ENCODE measurements around the gene SCRT2. TPM values are rescaled to one million over a fixed set of nuclear protein-coding genes. Genes with fewer than 3 reads are reported as not detected.

SCRT2 gene
- total RNA-seq, 1 donor from 2014 or later = not detected

DNA sequence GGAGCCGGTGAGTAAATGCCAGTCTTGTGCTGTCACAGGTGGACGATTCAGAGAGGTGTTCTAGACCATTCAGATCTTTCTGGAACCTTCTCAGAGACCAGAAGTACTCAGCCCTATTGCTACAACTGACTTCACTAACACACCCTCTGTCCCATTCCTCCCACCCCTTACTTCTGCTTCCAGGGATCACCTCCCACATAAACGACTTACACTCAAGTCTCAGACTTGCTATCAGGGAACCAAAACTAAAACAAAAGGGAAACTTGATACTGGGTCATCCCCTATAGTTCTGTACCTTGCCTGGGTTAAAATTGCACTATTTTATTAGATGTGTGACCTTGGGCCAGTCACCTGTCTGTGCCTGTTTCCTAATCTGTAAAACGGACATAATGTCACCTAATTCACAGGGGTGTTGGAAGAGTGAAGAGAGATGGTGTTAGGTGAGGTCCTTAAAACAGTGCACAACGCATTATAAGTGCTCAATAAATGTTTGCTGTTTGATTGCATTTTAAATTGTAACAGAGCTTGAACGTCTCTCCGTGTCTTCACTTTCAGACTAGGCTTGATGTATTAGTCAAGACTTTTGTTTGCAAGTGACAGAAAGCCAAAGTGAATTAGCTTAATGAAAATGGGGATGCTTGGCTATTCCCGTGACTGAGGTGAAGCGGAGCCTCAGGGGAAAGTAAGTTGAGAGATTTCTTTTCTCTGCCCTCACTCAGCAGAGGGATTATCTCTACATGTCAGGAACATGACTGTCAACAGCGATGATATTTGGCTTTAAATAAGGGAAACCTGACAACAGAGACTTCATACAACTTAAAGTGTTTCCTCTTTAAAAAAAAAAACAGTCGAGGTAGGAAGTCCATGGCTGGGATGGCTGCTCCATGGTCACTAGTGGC, 19.6 kb downstream of the SCRT2 start:
- Histone ChIP-seq H3K9me3 (ENCODE audit: control insufficient read depth in 3 of 3, low read length in 3 of 3) (no peaks in the 10 kb centered on the region), H3K27ac (ENCODE audit: low read depth, low read length) (no peak overlapping the region), H3K27me3 (ENCODE audit: control insufficient read depth in 3 of 3, insufficient read depth in 3 of 3, low read length in 3 of 3) (peaks cover 5 to 16% (median 5%) of the 10 kb centered on the region in 3 donors), H3K4me1 (ENCODE audit: control insufficient read depth in 3 of 3, insufficient read depth in 3 of 3, low read length in 3 of 3) (peaks cover 22 to 25% (median 22%) of the 10 kb centered on the region in 3 donors), H3K4me3 (ENCODE audit: low read length in 3 of 3) (no peak overlapping the region), H3K36me3 (ENCODE audit: control insufficient read depth in 3 of 3, insufficient read depth in 3 of 3, low read length in 3 of 3) (peaks cover 0 to under 1% (median 0%) of the 10 kb centered on the region in 3 donors), H3K9ac (ENCODE audit: low read depth in 1 of 3, low read length in 3 of 3) (no peak overlapping the region)

DNA sequence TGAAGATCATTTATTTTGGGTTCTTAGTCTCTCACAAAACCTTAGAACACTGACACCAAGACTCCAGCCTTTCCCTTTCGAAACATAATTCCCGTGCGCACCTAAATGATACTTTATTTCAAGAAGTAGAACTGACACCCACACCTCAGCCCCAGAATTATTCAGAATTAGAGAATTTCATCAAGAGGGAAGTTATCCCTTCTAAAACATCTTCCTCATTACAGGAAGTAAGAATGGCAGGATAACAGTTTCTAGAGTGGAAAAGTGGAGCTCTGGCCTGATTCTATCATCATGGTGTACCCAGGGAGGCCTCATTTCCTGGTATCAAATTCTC, 21.2 kb downstream of the SCRT2 start:
- Histone ChIP-seq H3K27ac (ENCODE audit: low read depth, low read length) (peak overlapping the region; percentile 85), H3K4me3 (ENCODE audit: low read length in 3 of 3) (peak overlapping the region in 1 of 3 donors; percentile 90), H3K27me3 (ENCODE audit: control insufficient read depth in 3 of 3, insufficient read depth in 3 of 3, low read length in 3 of 3) (peaks cover 0 to 6% (median 0%) of the 10 kb centered on the region in 3 donors), H3K36me3 (ENCODE audit: control insufficient read depth in 3 of 3, insufficient read depth in 3 of 3, low read length in 3 of 3) (peaks cover 10 to 15% (median 11%) of the 10 kb centered on the region in 3 donors), H3K4me1 (ENCODE audit: control insufficient read depth in 3 of 3, insufficient read depth in 3 of 3, low read length in 3 of 3) (peaks cover 22 to 28% (median 23%) of the 10 kb centered on the region in 3 donors), H3K9ac (ENCODE audit: low read depth in 1 of 3, low read length in 3 of 3) (no peak overlapping the region), H3K9me3 (ENCODE audit: control insufficient read depth in 3 of 3, low read length in 3 of 3) (no peaks in the 10 kb centered on the region)

DNA sequence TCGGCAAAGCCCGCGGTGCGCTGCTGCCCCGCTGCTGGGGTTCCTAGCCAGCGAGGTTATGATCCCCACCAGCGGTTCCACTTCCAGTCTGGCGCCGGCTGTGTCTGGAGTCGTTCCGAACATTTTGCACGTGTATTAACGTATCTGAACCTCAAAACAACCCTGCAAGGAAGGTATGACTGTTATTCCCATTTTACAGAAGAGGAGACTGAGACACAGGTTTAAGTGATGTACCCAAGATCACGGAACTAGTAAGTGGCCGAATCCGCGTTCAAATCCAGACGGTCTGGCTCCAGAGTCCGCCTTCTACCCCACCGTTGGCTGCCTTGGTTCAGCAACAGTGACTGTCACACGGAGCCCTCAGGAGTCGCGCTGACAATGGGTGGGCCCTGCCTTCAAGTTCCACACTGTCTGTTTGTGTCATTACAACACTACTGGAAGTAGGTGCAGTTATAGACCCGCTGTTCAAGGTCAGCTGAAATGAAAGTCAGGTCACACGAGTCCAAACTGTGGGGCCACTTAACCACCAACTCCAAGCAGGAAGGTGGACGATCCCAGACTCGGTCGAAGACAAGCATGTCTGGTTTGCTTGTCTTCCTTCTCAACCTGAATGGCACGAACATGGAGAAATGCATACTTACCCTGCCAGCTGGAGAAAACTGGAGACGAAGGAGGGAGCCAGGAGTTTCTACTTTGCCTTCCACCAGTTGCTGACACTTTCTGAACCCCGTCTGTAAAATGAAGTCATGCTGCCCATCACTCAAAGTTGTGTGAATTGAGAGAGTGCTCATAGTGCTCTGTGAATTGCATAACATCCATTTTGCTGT, 21.8 kb downstream of the SCRT2 start:
- peak overlapping the region; percentile 69 to 92 (median 88) for H3K9ac ChIP-seq (ENCODE audit: low read depth in 1 of 3, low read length in 3 of 3)
- H3K9me3 ChIP-seq (ENCODE audit: control insufficient read depth in 3 of 3, low read length in 3 of 3) = no peaks in the 10 kb centered on the region
- peaks cover 0 to under 1% (median 0%) of the 10 kb centered on the region in 3 donors for H3K27me3 ChIP-seq (ENCODE audit: control insufficient read depth in 3 of 3, insufficient read depth in 3 of 3, low read length in 3 of 3)
- H3K4me3 ChIP-seq (ENCODE audit: low read length in 3 of 3) = peak overlapping the region; percentile 84 to 93 (median 90)
- H3K27ac ChIP-seq (ENCODE audit: low read depth, low read length) = peak overlapping the region; percentile 85
- H3K36me3 ChIP-seq (ENCODE audit: control insufficient read depth in 3 of 3, insufficient read depth in 3 of 3, low read length in 3 of 3) = peaks cover 13 to 19% (median 14%) of the 10 kb centered on the region in 3 donors
- peaks cover 22 to 28% (median 23%) of the 10 kb centered on the region in 3 donors for H3K4me1 ChIP-seq (ENCODE audit: control insufficient read depth in 3 of 3, insufficient read depth in 3 of 3, low read length in 3 of 3)

DNA sequence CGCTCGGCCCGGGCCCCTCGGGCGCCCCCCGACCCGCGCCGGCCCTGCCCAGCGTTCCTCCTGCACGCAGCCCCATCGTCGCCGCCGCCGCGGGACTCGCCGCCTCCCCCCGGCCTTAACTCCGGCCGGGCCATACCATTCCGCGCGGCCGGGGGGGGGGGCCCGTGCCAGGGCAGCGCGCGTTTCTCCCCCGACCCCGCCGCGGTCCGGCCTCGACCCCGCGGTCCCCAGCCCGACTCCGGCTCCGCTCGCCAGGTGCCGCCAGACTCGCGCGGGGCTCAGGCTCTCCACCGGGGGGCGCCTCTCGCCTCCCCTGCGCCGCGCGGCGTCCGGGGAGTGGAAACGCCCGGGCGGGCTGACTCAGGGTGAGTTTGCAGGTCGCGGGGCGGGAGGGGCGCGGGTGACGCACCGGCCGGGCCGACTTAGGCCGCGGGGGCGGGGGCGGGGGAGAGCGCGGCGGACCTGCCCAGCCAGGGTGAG, 22.5 kb downstream of the SCRT2 start, which contains the start of gene SRXN1:
Gene SRXN1 (minus strand): TSS at position 91 of the 480 bp plus-strand sequence. CDS start 15 bp downstream, at position 76.
- Histone ChIP-seq H3K27me3 (ENCODE audit: control insufficient read depth in 3 of 3, insufficient read depth in 3 of 3, low read length in 3 of 3) (no peaks in the 10 kb centered on the region), H3K36me3 (ENCODE audit: control insufficient read depth in 3 of 3, insufficient read depth in 3 of 3, low read length in 3 of 3) (peaks cover 20 to 25% (median 21%) of the 10 kb centered on the region in 3 donors), H3K27ac (ENCODE audit: low read depth, low read length) (peak within 1 kb of the TSS; percentile 85), H3K4me1 (ENCODE audit: control insufficient read depth in 3 of 3, insufficient read depth in 3 of 3, low read length in 3 of 3) (peaks cover 22 to 28% (median 23%) of the 10 kb centered on the region in 3 donors), H3K9ac (ENCODE audit: low read depth in 1 of 3, low read length in 3 of 3) (peak within 1 kb of the TSS; percentile 82 to 92 (median 88)), H3K4me3 (ENCODE audit: low read length in 3 of 3) (peak within 1 kb of the TSS; percentile 90 to 99 (median 93)), H3K9me3 (ENCODE audit: control insufficient read depth in 3 of 3, low read length in 3 of 3) (no peaks in the 10 kb centered on the region)

DNA sequence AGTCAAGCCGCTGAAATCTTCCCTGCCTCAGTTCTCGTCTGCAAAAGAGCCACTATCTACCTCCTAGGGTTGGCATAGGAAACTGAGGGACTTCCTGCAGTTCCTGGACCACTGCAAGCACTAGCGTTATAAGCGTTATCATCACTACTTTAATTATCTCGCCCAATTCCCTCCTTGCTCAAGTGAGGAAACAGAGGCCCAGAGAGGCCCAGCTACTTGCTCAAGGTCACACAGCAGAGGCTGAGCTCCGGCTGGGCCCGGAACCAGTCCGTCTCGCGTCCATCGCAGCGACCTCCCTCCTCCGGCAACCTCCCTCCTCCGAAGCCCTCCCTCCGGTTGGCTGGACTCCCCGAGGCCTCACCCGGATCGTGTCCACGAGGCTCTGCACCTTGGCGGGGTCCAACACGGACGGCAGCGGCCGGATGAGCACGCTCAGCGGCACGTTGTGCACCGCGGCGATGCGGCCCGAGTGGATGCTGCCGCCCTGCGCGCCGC, 22.9 kb downstream of the SCRT2 start:
- Histone ChIP-seq H3K9ac (ENCODE audit: low read depth in 1 of 3, low read length in 3 of 3) (peak overlapping the region; percentile 79 to 92 (median 82)), H3K27me3 (ENCODE audit: control insufficient read depth in 3 of 3, insufficient read depth in 3 of 3, low read length in 3 of 3) (no peaks in the 10 kb centered on the region), H3K4me3 (ENCODE audit: low read length in 3 of 3) (peak overlapping the region; percentile 87 to 99 (median 93)), H3K36me3 (ENCODE audit: control insufficient read depth in 3 of 3, insufficient read depth in 3 of 3, low read length in 3 of 3) (peaks cover 24 to 30% (median 25%) of the 10 kb centered on the region in 3 donors), H3K9me3 (ENCODE audit: control insufficient read depth in 3 of 3, low read length in 3 of 3) (peaks cover 0 to 1% (median 0%) of the 10 kb centered on the region in 3 donors), H3K4me1 (ENCODE audit: control insufficient read depth in 3 of 3, insufficient read depth in 3 of 3, low read length in 3 of 3) (peaks cover 22 to 28% (median 23%) of the 10 kb centered on the region in 3 donors), H3K27ac (ENCODE audit: low read depth, low read length) (peak overlapping the region; percentile 85)

DNA sequence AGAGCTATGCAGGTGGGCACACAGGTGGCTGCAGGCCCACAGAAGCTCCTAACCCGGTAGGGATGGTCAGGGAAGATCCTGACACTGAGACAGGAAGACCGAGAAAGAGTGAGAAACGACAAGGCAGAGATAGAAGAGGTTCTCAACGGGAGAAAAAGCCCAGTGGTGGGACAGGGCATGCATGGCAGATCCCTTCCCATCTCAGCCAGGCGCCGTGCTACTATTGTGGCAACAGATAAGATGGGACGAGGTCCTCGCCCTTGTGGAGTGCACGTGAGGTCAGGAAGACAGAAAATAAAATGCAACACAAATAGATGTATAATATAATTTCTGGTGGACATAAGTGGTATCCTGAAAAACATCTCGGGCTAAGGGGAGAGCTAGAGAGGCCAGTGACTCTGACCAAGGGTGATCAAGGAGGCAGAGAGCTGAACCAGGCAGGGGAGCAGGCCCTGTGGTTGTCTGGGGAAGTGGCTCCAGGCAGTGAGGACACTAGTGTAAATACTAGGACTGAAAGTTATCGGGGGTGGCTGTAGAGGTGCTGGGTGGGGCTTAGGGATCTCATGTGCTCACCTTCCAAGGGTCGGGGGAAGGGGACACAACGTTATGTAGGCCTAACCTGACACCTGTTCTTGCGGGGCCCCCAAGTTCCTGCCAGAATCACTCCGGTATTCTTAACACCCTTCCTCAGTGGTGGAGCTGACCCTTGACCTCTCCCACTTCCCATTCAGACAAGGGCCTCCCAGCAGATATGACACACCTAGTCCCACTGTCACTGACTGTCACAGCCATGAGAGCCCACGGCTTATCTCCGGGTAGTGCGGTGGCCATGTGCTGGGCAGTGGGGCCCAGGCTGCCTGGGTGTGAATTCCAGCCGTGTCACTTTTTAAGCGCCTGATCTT, 23.6 kb downstream of the SCRT2 start:
- H3K27ac ChIP-seq (ENCODE audit: low read depth, low read length) = peak overlapping the region; percentile 85

DNA sequence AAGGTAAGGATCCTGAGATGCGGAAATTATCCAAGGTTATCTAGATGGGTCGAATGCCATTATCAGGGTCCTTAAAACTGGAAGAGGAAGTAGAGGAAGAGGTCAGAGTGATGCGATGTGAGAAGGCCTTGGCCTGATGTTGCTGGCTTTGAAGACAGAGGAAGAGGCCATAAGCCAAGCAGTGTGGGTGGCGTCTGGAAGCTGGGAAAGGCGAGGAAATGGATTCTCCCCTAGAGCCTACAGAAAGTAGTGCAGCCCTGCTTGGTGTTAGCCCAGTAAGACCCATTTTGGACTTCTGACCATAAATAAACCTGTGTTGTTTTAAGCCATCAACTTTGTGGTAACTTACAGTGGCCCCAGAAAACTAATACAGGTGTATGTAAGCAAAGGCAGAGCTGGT, 24.6 kb downstream of the SCRT2 start:
- H3K9ac ChIP-seq (ENCODE audit: low read depth in 1 of 3, low read length in 3 of 3) = no peak overlapping the region
- H3K27me3 ChIP-seq (ENCODE audit: control insufficient read depth in 3 of 3, insufficient read depth in 3 of 3, low read length in 3 of 3) = no peaks in the 10 kb centered on the region
- H3K9me3 ChIP-seq (ENCODE audit: control insufficient read depth in 3 of 3, low read length in 3 of 3) = peaks cover 0 to 4% (median 0%) of the 10 kb centered on the region in 3 donors
- peaks cover 23 to 28% (median 28%) of the 10 kb centered on the region in 3 donors for H3K4me1 ChIP-seq (ENCODE audit: control insufficient read depth in 3 of 3, insufficient read depth in 3 of 3, low read length in 3 of 3)
- no peak overlapping the region for H3K27ac ChIP-seq (ENCODE audit: low read depth, low read length)
- H3K4me3 ChIP-seq (ENCODE audit: low read length in 3 of 3) = no peak overlapping the region
- H3K36me3 ChIP-seq (ENCODE audit: control insufficient read depth in 3 of 3, insufficient read depth in 3 of 3, low read length in 3 of 3) = peaks cover 33 to 40% (median 35%) of the 10 kb centered on the region in 3 donors

More for the DNA sequence above, 23.6 kb downstream of the SCRT2 start:
- peak overlapping the region; percentile 87 to 99 (median 93) for H3K4me3 ChIP-seq (ENCODE audit: low read length in 3 of 3)
- H3K9ac ChIP-seq (ENCODE audit: low read depth in 1 of 3, low read length in 3 of 3) = peak overlapping the region; percentile 79 to 92 (median 82)
- peaks cover 23 to 28% (median 26%) of the 10 kb centered on the region in 3 donors for H3K4me1 ChIP-seq (ENCODE audit: control insufficient read depth in 3 of 3, insufficient read depth in 3 of 3, low read length in 3 of 3)
- H3K9me3 ChIP-seq (ENCODE audit: control insufficient read depth in 3 of 3, low read length in 3 of 3) = peaks cover 0 to 4% (median 0%) of the 10 kb centered on the region in 3 donors
- H3K27me3 ChIP-seq (ENCODE audit: control insufficient read depth in 3 of 3, insufficient read depth in 3 of 3, low read length in 3 of 3) = no peaks in the 10 kb centered on the region
- H3K36me3 ChIP-seq (ENCODE audit: control insufficient read depth in 3 of 3, insufficient read depth in 3 of 3, low read length in 3 of 3) = peaks cover 31 to 36% (median 32%) of the 10 kb centered on the region in 3 donors

DNA sequence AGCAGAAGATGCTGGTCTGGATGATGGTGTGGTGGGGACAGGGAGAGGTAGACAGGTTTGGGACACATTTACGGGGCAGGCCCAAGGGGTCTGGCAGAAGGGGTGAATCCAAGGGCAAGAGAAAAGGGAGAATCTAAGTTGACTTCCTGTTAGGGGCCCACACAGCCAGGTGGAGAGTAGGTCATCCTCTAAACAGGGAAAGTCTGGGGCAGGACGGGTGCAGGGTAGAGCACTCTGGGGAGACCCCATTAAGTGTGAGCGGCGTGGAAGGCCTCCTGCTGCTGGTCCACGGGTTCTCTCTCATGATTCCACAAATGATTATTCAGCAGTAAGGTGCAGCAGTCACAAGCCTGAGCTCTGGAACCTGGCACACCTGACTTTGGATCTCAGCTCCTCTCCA, 25.3 kb downstream of the SCRT2 start:
- no peak overlapping the region for H3K4me3 ChIP-seq (ENCODE audit: low read length in 3 of 3)
- peaks cover 33 to 40% (median 35%) of the 10 kb centered on the region in 3 donors for H3K36me3 ChIP-seq (ENCODE audit: control insufficient read depth in 3 of 3, insufficient read depth in 3 of 3, low read length in 3 of 3)
- H3K9me3 ChIP-seq (ENCODE audit: control insufficient read depth in 3 of 3, low read length in 3 of 3) = peaks cover 0 to 4% (median 0%) of the 10 kb centered on the region in 3 donors
- H3K27me3 ChIP-seq (ENCODE audit: control insufficient read depth in 3 of 3, insufficient read depth in 3 of 3, low read length in 3 of 3) = no peaks in the 10 kb centered on the region
- peaks cover 23 to 34% (median 34%) of the 10 kb centered on the region in 3 donors for H3K4me1 ChIP-seq (ENCODE audit: control insufficient read depth in 3 of 3, insufficient read depth in 3 of 3, low read length in 3 of 3)
- H3K9ac ChIP-seq (ENCODE audit: low read depth in 1 of 3, low read length in 3 of 3) = no peak overlapping the region
- no peak overlapping the region for H3K27ac ChIP-seq (ENCODE audit: low read depth, low read length)

All from skeletal muscle tissue (tissue), 4 donors.